OCI-LY7 (cell line): ENCODE data around the gene CUX1.

ENCODE experiments used
- EZH2phosphoT487 ChIP-seq: fragments of 200-600 bp; sonication (generic); IDR thresholded peaks from 2 replicates; pipeline ENCODE4 v1.6.1; 2018; ENCODE audit warnings: low read depth, borderline replicate concordance, mild to moderate bottlenecking, mixed run types, antibody characterized with exemption, low read length, moderate library complexity, mixed read lengths
- TF ChIP-seq, protein P1 (sequence below): fragments of 200-600 bp; sonication (generic); conservative IDR thresholded peaks from 2 replicates; pipeline ENCODE4 v1.5.1; 2014; ENCODE audit warnings: mild to moderate bottlenecking, antibody characterized with exemption, low read length, moderate library complexity, mixed read lengths

DNA sequence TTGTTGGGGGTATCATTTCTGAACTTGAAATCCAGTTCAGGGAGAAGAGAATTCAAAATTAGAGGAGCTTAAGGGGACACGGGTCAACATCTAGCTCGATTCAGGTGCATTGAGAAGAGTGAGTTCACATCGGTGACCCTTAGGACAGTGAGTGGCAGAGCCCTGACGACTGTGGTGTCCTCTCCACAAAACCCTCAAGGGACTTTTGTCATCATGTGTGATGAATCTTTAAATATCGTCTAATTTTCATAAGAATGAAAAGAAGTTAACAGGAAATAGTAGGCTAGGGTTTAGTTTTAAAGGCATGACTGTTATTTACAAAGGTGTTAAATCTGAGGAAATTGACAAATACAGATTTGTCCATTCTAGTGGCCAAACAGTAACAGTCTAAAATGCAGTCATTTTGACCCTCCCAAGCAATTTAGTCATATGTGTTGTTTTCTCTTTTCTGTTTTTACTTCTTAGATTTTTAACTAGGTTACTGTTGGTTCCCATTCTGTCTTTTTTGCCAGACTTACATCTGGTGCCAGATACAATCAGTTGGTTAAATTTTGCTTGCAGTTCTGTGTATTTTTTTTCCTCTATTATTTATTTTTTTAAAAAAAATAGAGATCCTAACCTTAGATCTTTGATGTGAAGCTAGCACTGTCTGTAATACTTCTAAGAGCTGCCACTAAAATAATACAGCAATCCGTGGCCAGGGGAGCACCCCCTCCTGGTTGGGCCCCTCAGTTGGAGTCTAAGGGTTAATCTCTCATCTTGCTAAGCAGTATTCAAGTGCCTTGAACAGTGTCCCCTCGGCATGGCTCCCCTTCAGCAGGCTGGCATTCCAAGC, 434.3 kb downstream of the CUX1 start:
- TF ChIP-seq, protein P1, sequence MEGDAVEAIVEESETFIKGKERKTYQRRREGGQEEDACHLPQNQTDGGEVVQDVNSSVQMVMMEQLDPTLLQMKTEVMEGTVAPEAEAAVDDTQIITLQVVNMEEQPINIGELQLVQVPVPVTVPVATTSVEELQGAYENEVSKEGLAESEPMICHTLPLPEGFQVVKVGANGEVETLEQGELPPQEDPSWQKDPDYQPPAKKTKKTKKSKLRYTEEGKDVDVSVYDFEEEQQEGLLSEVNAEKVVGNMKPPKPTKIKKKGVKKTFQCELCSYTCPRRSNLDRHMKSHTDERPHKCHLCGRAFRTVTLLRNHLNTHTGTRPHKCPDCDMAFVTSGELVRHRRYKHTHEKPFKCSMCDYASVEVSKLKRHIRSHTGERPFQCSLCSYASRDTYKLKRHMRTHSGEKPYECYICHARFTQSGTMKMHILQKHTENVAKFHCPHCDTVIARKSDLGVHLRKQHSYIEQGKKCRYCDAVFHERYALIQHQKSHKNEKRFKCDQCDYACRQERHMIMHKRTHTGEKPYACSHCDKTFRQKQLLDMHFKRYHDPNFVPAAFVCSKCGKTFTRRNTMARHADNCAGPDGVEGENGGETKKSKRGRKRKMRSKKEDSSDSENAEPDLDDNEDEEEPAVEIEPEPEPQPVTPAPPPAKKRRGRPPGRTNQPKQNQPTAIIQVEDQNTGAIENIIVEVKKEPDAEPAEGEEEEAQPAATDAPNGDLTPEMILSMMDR = no peak; the same call in 1 of the 2 replicates
- TF ChIP-seq EZH2phosphoT487 = no peak
